Measurements from ENCODE around the gene TRAPPC3L. TPM values are rescaled to one million over a fixed set of nuclear protein-coding genes. Genes with fewer than 3 reads are reported as not detected.

Gene TRAPPC3L
- total and polyA plus RNA-seq, 3 donors from 2014 or later, result 0.37 to 0.39 TPM; not detected in 1

- H3K4me3 ChIP-seq, result no peak overlapping the region
- no peak overlapping the region for H3K27ac ChIP-seq
- no peak for DNase-seq
- H3K9me3 ChIP-seq, result no peaks in the 10 kb centered on the region
- 83 to 93% methylated on average over 2 of the region's 2 CpGs for WGBS, 2 donors
- TF ChIP-seq POLR2A (IDR thresholded peaks at IDR 0.05) (no peak), CTCF (IDR thresholded peaks at IDR 0.05) (no peak)
- H3K27me3 ChIP-seq, result no peaks in the 10 kb centered on the region
- H3K36me3 ChIP-seq (ENCODE audit: low read depth, missing control alignments), result no peaks in the 10 kb centered on the region
- H3K4me1 ChIP-seq, result no peaks in the 10 kb centered on the region
- intact Hi-C loops (cut with DNase I; ENCODE audit: low total_unique reads), result no loop called here
Measured at GRCh38 chr6:116483616-116484015, 61.9 kb downstream of the TRAPPC3L start.

GRCh38 chr6:116482780-116483179 is 62.7 kb downstream of the TRAPPC3L start:
- no peaks in the 10 kb centered on the region for H3K9me3 ChIP-seq
- H3K4me1 ChIP-seq, result no peaks in the 10 kb centered on the region
- no peaks in the 10 kb centered on the region for H3K36me3 ChIP-seq (ENCODE audit: low read depth, missing control alignments)
- WGBS, 2 donors, result 77 to 86% methylated on average over 1 of the region's 1 CpG
- intact Hi-C loops (cut with DNase I; ENCODE audit: low total_unique reads), result no loop called here
- H3K27me3 ChIP-seq, result no peaks in the 10 kb centered on the region
- H3K4me3 ChIP-seq, result no peak overlapping the region
- no peak for TF ChIP-seq CTCF (IDR thresholded peaks at IDR 0.05)
- no peak for TF ChIP-seq POLR2A (IDR thresholded peaks at IDR 0.05)
- DNase-seq, result no peak
- H3K27ac ChIP-seq, result no peak overlapping the region

- 67 to 77% methylated on average over 5 of the region's 5 CpGs for WGBS, 2 donors
Measured at GRCh38 chr6:116476002-116476678, 69.3 kb downstream of the TRAPPC3L start.

GRCh38 chr6:116475141-116475540 is 70.3 kb downstream of the TRAPPC3L start:
- Histone ChIP-seq H3K4me3 (no peak overlapping the region), H3K27ac (no peak overlapping the region), H3K36me3 (ENCODE audit: low read depth, missing control alignments) (no peaks in the 10 kb centered on the region), H3K4me1 (no peaks in the 10 kb centered on the region), H3K9me3 (no peaks in the 10 kb centered on the region), H3K27me3 (no peaks in the 10 kb centered on the region)
- no peak for DNase-seq
- intact Hi-C loops (cut with DNase I; ENCODE audit: low total_unique reads), result no loop called here
- 53 to 65% methylated on average over 1 of the region's 1 CpG for WGBS, 2 donors
- TF ChIP-seq POLR2A (IDR thresholded peaks at IDR 0.05) (no peak), CTCF (IDR thresholded peaks at IDR 0.05) (no peak)

More at GRCh38 chr6:116476002-116476678, 69.3 kb downstream of the TRAPPC3L start:
- no peaks in the 10 kb centered on the region for H3K36me3 ChIP-seq (ENCODE audit: low read depth, missing control alignments)
- no peak for DNase-seq
- TF ChIP-seq POLR2A (IDR thresholded peaks at IDR 0.05), result no peak
- no peak for TF ChIP-seq CTCF (IDR thresholded peaks at IDR 0.05)
- no peaks in the 10 kb centered on the region for H3K9me3 ChIP-seq
- H3K27ac ChIP-seq, result no peak overlapping the region
- no peaks in the 10 kb centered on the region for H3K4me1 ChIP-seq
- no peaks in the 10 kb centered on the region for H3K27me3 ChIP-seq
- intact Hi-C loops (cut with DNase I; ENCODE audit: low total_unique reads), result no loop called here
- H3K4me3 ChIP-seq, result no peak overlapping the region

GRCh38 chr6:116472706-116473105 is 72.8 kb downstream of the TRAPPC3L start:
- Histone ChIP-seq H3K4me1 (no peaks in the 10 kb centered on the region), H3K27me3 (no peaks in the 10 kb centered on the region), H3K27ac (no peak overlapping the region), H3K36me3 (ENCODE audit: low read depth, missing control alignments) (no peaks in the 10 kb centered on the region), H3K4me3 (no peak overlapping the region), H3K9me3 (no peaks in the 10 kb centered on the region)
- WGBS, 2 donors, result 87 to 89% methylated on average over 3 of the region's 3 CpGs
- no peak for DNase-seq
- no peak for TF ChIP-seq CTCF (IDR thresholded peaks at IDR 0.05)
- intact Hi-C loops (cut with DNase I; ENCODE audit: low total_unique reads), result no loop called here
